ENCODE results near the gene GULP1.
"Not testable (repeated sequence)": the region's sequence is repeated elsewhere in the genome, so short reads cannot be mapped to it uniquely, and the experiment has no call there.

The GULP1 gene

DNA sequence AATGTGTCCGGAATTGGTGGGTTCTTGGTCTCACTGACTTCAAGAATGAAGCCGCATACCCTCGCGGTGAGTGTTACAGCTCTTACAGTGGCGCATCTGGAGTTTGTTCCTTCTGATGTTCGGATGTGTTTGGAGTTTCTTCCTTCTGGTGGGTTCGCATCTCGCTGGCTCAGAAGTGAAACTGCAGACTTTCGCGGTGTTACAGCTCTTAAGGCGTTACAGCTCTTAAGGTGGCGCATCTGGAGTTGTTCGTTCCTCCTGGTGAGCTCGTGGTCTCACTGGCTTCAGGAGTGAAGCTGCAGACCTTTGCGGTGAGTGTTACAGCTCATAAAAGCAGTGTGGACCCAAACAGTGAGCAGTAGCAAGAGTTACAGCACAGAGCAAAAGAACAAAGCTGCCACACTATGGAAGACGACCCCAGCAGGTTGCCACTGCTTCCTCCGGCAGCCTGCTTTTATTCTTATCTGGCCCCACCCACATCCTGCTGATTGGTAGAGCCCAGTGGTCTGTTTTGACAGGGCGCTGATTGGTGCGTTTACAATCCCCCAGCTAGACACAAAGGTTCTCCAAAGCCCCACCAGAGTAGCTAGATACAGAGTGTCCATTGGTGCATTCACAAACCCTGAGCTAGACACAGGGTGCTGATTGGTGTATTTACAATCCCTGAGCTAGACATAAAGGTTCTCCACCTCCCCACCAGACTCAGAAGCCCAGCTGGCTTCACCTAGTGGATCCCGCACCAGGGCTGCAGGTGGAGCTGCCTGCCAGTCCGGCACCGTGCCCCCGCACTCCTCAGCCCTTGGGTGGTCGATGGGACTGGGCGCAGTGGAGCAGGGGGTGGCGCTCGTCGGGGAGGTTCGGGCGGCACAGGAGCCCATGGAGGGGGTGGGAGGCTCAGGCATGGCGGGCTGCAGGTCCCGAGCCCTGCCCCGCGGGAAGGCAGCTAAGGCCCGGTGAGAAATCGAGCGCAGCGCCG, 314.2 kb downstream of the GULP1 start:
- H3K4me3 Mint-ChIP-seq; intact Hi-C loops (cut with micrococcal nuclease); H3K27ac Mint-ChIP-seq; H3K36me3 Mint-ChIP-seq (ENCODE audit: low read depth); H3K4me1 Mint-ChIP-seq (ENCODE audit: low read depth); H3K27me3 Mint-ChIP-seq: not testable (repeated sequence)
- H3K9me3 Mint-ChIP-seq = peaks cover 22% of the 10 kb centered on the region

DNA sequence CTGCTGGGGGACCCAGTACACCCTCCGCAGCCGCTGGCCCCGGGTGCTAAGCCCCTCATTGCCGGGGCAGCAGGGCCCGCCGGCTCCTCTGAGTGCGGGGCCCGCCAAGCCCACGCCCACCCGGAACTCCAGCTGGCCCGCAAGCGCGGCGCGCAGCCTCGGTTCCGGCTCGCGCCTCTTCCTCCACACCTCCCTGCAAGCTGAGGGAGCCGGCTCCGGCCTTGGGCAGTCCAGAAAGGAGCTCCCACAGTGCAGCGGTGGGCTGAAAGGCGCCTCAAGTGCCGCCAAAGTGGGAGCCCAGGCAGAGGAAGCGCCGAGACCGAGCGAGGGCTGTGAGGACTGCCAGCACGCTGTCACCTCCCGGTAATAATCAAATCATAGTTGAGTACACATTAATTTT, 314.9 kb downstream of the GULP1 start:
- intact Hi-C loops (cut with micrococcal nuclease); H3K36me3 Mint-ChIP-seq (ENCODE audit: low read depth); H3K4me1 Mint-ChIP-seq (ENCODE audit: low read depth); H3K27ac Mint-ChIP-seq; H3K4me3 Mint-ChIP-seq; H3K27me3 Mint-ChIP-seq: not testable (repeated sequence)
- H3K9me3 Mint-ChIP-seq = peaks cover 29% of the 10 kb centered on the region

DNA sequence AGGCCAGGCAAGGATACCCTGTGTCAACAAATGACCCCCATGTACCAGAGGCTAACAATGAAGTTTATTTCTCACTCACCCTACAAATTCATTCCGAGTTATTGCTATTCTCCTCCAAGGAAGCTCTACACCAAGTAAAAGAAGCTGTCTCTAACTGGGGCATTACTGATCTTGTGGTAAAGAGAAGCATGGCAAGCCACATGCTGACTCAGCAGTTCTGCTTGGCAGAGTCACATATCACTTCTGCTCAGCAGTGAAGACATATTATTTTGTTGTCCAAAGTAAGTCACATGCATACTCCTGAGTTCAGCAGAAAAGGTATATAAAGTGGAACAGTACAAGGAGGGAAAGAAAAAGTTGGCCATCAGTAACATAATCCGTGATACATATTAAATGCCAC, 315.8 kb downstream of the GULP1 start:
- Mint-ChIP-seq H3K4me3 (no peak overlapping the region), H3K27ac (no peak overlapping the region), H3K9me3 (peaks cover 31% of the 10 kb centered on the region), H3K4me1 (ENCODE audit: low read depth) (no peaks in the 10 kb centered on the region), H3K36me3 (ENCODE audit: low read depth) (no peaks in the 10 kb centered on the region), H3K27me3 (no peaks in the 10 kb centered on the region)
- intact Hi-C loops (cut with micrococcal nuclease) = no loop called here

DNA sequence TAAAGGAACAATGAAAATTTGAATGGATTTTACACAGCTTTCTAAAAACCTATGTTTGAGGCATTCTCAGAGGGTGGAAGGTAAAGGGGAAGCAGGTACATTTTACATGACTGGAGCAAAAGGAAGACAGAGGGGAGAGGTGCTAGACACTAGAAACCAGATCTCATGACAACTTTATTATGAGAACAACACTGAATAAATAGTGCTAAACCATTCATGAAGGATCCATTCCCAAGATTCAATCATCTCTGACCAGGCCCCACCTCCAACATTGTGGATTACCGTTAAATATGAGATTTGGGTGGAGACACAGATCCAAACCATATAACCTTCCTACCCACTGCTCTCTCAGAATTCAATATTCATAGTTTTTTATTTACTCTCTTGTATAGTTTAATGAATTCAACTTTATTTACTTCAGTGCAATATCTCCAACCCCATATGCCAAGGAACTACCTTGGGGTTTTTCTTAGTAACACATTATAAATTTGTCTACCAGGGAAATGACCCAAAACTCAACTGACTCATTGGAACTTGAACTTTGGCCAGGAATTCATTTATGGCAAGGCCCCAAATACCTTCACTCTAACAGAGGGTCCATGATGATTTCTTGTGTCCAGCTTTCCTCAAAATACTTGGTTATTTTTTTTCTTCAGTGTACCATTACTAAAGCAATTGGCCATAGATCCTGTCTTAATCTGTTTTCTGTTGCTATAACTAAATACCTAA, 317.8 kb downstream of the GULP1 start:
- no peak overlapping the region for H3K27ac Mint-ChIP-seq
- peaks cover 28% of the 10 kb centered on the region for H3K9me3 Mint-ChIP-seq
- H3K36me3 Mint-ChIP-seq (ENCODE audit: low read depth) = no peaks in the 10 kb centered on the region
- H3K4me3 Mint-ChIP-seq = no peak overlapping the region
- H3K27me3 Mint-ChIP-seq = no peaks in the 10 kb centered on the region
- no peaks in the 10 kb centered on the region for H3K4me1 Mint-ChIP-seq (ENCODE audit: low read depth)
- intact Hi-C loops (cut with micrococcal nuclease) = no loop called here

DNA sequence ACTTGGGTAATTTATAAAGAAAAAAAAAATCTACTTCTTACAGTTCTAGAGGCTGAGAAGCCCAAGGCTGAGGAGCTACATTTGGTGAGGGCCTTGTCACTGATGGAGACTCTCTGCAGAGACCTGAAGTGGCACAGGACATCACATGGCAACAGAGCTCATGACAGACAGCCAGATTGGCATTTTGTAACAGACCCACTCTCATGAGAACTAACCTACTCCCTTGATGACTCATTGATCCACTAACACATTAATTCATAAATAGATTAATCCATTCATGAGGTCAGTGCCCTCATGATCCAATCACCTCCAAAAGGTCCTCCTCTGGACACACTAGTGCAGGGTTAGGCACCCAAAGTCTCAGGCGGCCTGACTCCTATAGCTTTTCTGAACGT, 318.4 kb downstream of the GULP1 start:
- Mint-ChIP-seq H3K27ac (no peak overlapping the region), H3K9me3 (peaks cover 22% of the 10 kb centered on the region), H3K4me3 (no peak overlapping the region), H3K4me1 (ENCODE audit: low read depth) (no peaks in the 10 kb centered on the region), H3K27me3 (no peaks in the 10 kb centered on the region), H3K36me3 (ENCODE audit: low read depth) (no peaks in the 10 kb centered on the region)
- intact Hi-C loops (cut with micrococcal nuclease) = no loop called here

DNA sequence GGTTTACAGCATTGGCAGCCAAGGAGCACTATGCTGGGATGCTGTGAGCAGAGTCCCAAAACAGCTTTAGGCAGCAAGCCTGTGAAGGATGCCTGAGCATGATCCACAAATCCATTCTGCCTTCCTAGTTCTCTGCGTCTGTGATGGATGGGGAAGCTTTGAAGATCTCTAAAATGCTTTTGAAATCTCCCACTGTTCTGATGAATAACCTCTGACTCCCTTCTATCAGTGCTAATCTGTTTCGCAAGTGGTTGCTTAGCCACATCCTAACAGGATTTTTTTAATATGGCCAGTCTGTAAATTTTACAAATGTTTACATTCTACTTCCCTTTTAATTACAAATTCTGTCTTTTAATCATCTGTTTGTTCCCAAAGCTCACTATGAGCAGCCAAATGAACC, 319.2 kb downstream of the GULP1 start:
- no peaks in the 10 kb centered on the region for H3K27me3 Mint-ChIP-seq
- no peak overlapping the region for H3K27ac Mint-ChIP-seq
- intact Hi-C loops (cut with micrococcal nuclease) = no loop called here
- no peaks in the 10 kb centered on the region for H3K36me3 Mint-ChIP-seq (ENCODE audit: low read depth)
- H3K9me3 Mint-ChIP-seq = peaks cover 19% of the 10 kb centered on the region
- no peaks in the 10 kb centered on the region for H3K4me1 Mint-ChIP-seq (ENCODE audit: low read depth)
- H3K4me3 Mint-ChIP-seq = no peak overlapping the region

DNA sequence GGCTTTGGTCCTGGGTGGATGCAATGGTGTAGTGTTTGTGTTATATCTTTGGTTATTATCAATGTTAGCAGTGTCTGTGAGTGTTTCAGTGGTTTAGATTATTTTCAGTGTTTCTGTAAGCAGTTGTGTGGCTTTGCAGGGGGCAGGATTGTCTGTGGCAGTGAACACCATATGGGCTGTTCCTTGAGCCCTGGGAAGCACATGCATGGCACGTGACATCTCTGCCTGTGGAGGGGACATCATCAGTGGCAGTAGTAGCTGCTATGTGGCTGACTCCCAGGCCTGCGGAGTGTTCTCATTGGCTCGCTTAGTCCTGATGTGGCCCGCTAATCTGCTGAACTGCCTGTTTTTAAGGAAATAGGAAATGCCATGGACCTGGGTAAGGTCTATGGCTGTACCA, 327.5 kb downstream of the GULP1 start:
- intact Hi-C loops (cut with micrococcal nuclease) = no loop called here
- Mint-ChIP-seq H3K4me3 (no peak overlapping the region), H3K36me3 (ENCODE audit: low read depth) (no peaks in the 10 kb centered on the region), H3K9me3 (peaks cover 54% of the 10 kb centered on the region), H3K27ac (no peak overlapping the region), H3K4me1 (ENCODE audit: low read depth) (no peaks in the 10 kb centered on the region), H3K27me3 (no peaks in the 10 kb centered on the region)

DNA sequence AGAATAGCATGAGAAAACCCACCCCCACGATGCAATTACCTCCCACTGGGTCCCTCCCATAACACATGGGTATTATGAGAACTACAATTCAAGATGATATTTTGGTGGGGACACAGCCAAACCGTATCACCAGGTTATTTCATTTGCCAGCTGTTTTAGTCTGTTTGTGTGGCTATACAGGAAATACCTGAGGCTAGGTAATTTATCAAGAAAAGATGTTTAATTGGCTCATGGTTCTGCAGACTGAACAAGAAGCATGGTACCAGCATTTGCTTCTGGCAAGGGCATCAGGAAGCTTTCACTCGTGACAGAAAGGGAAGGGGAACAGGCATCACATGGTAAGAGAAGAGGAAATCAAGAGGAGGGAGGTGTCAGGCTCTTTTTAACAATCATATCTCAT, 329.2 kb downstream of the GULP1 start:
- Mint-ChIP-seq H3K4me3 (no peak overlapping the region), H3K27ac (no peak overlapping the region), H3K27me3 (no peaks in the 10 kb centered on the region), H3K36me3 (ENCODE audit: low read depth) (no peaks in the 10 kb centered on the region), H3K4me1 (ENCODE audit: low read depth) (no peaks in the 10 kb centered on the region), H3K9me3 (peaks cover 48% of the 10 kb centered on the region)
- intact Hi-C loops (cut with micrococcal nuclease) = no loop called here

DNA sequence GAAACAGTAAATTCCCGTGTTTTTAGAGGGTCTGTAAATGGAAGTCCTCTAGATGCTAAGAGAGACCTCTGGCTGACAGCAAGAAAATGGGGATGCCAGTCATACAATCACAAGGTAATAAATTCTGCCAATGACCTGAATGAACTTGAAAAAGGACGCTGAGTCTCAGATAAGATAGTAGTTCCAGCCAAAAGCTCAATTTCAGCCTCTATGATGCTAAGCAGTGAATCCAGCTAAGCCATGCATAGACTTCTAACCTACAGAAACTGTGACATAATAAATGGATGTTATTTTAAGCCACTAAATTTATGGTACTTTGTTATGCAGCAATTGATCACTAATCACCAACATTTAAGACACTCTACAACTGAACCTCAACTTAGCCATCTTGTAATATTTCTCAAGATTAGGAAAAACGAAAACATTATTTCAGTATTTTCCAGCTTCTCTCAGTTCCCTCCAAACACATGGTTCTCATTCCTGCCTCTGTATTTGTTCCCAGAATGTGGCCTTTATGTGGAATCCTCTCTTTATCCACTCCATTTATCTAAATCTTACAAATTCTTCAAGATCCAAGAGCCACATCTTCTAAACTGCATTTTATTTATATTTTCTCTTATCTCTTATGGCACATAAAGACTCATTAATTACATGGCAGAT, 331.1 kb downstream of the GULP1 start:
- no peaks in the 10 kb centered on the region for H3K4me1 Mint-ChIP-seq (ENCODE audit: low read depth)
- no peak overlapping the region for H3K27ac Mint-ChIP-seq
- intact Hi-C loops (cut with micrococcal nuclease) = no loop called here
- H3K36me3 Mint-ChIP-seq (ENCODE audit: low read depth) = no peaks in the 10 kb centered on the region
- peaks cover 34% of the 10 kb centered on the region for H3K9me3 Mint-ChIP-seq
- no peaks in the 10 kb centered on the region for H3K27me3 Mint-ChIP-seq
- H3K4me3 Mint-ChIP-seq = no peak overlapping the region

DNA sequence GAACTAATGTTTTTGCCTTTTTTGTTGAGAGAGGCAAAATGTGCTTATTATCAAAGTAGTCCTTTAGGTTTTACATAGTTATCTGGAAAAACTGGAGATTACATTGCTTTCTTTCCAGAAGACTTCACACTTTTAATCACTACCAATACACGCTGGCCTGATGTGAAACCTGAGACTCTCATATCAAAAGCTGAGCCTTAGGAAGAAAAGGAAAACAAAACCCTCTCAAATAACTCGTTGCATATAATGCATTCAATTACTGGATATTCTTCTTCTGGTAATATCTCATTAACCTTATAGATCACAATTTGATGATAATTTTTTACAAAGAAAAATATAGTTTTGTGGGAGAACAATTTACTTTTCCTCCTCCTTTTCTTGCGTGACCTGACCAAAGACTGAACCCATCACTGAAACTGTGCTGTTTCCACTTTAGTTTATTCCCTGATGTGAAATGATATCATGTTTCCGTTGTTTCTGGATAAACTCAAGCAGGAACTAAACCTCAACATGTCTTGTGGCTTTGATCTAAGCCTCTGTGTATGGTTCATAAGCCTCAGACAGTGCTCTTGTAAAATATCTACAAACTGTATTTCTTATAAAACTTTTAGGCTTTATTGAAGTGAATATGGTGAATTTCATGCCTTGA, 332.4 kb downstream of the GULP1 start:
- Mint-ChIP-seq H3K4me3 (no peak overlapping the region), H3K27me3 (no peaks in the 10 kb centered on the region), H3K27ac (no peak overlapping the region), H3K9me3 (peaks cover 23% of the 10 kb centered on the region), H3K4me1 (ENCODE audit: low read depth) (no peaks in the 10 kb centered on the region), H3K36me3 (ENCODE audit: low read depth) (no peaks in the 10 kb centered on the region)
- intact Hi-C loops (cut with micrococcal nuclease) = no loop called here

DNA sequence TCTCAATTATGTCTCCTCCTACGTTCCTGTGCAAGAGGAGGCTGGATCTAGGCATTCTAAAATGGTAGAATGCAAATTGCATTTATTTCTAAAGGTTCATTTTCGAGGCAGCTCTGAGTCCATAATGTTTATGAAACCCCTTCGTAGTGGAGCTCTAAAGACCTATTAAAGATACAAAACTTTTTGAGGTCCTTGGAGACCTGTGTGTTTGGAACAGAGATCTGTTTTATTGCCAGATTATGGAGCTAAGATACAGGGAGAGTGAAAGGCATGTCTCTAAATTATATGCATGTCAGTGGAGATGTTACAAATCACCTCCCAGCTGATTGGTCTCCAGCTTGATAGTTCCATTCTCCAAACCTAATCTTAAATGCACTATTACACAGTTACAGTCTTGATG, 335.8 kb downstream of the GULP1 start:
- H3K36me3 Mint-ChIP-seq (ENCODE audit: low read depth) = no peaks in the 10 kb centered on the region
- intact Hi-C loops (cut with micrococcal nuclease) = no loop called here
- no peak overlapping the region for H3K27ac Mint-ChIP-seq
- H3K27me3 Mint-ChIP-seq = no peaks in the 10 kb centered on the region
- H3K9me3 Mint-ChIP-seq = no peaks in the 10 kb centered on the region
- H3K4me1 Mint-ChIP-seq (ENCODE audit: low read depth) = no peaks in the 10 kb centered on the region
- H3K4me3 Mint-ChIP-seq = no peak overlapping the region

DNA sequence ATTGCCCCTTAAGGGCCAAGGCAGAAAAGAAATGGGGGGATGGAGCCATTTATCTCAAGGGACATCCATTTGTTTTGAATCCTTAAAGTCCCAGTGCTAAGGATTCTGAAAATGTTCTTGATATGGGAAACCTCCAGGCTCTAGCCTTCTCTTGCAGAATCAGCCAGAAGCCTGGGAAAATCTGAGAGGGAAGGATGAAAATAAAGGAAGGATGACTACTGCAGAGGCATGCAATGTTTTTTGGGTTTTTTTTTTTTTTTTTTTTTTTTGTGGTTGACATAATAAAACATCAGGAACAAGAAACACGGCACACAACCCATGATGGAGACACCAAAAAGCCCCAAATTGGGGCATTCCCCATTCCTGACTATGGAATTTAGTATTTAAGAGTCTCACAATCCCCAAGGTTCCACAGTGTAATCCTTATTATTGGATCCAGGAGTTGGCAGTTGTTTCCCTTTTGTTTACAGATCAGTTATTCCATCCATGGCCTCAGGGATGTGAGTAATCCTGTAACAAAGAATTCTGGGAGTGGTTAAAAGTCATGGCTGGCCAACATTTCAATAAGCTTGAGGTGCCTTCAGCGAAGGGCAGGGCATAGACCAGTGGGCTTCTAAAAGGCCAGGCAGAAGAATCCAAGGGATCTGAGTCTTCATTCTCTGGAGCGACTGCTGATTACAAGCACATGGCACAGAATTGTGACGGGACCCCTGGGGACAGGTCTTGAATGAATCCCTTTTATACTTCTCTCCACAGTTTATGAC, 337.5 kb downstream of the GULP1 start:
- H3K27ac Mint-ChIP-seq = no peak overlapping the region
- intact Hi-C loops (cut with micrococcal nuclease) = no loop called here
- H3K9me3 Mint-ChIP-seq = no peaks in the 10 kb centered on the region
- H3K27me3 Mint-ChIP-seq = no peaks in the 10 kb centered on the region
- H3K4me3 Mint-ChIP-seq = no peak overlapping the region
- H3K4me1 Mint-ChIP-seq (ENCODE audit: low read depth) = no peaks in the 10 kb centered on the region
- no peaks in the 10 kb centered on the region for H3K36me3 Mint-ChIP-seq (ENCODE audit: low read depth)

DNA sequence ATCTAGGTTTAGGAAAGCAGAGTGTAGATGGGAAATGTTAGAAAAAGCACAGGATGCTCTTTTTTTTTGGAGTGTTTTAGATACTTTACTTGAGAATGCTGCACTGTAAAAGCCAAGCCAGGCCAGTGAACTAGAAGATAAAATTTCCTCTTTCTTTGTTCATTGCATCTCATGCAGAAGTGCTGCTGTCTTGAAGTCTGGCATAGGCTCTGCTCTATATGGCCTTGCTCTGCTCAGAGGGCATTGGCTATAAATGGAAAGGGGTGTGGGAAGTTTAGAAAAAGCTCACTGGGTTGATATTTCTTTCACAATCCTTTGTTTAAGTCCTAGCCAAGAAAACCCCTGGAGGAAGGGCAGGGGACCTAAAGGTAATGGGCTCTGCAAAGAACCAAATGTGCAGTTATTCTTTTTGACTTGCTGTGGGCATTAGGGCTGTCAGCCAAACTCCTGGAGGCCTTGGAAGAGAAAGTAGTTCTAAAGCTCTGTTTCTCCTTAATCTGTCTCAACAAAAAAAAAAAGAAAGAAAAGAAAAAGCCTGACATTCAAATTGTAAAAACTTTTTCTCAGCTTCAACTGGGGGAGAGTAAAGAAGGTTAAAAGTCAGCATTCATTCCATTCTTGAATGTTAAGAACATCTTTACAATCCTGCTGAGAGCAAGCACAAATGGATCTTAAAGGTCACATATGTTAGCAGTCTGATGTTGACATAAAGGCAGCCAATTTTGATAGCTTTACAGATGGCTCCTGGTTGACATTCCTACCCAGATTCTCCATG, 338.3 kb downstream of the GULP1 start:
- H3K36me3 Mint-ChIP-seq (ENCODE audit: low read depth) = no peaks in the 10 kb centered on the region
- H3K4me1 Mint-ChIP-seq (ENCODE audit: low read depth) = no peaks in the 10 kb centered on the region
- no peaks in the 10 kb centered on the region for H3K9me3 Mint-ChIP-seq
- no peaks in the 10 kb centered on the region for H3K27me3 Mint-ChIP-seq
- H3K4me3 Mint-ChIP-seq = no peak overlapping the region
- intact Hi-C loops (cut with micrococcal nuclease) = no loop called here
- no peak overlapping the region for H3K27ac Mint-ChIP-seq

Measured in dendritic cell treated with granulocyte-macrophage colony-stimulating factor and Interleukin-4, amounts not matched to agents 40 ng/mL and 50 ng/mL, for 4 days (primary cell).